HepG2 (cell line): ENCODE results near the gene KCNQ5. TPM values are rescaled to one million over a fixed set of nuclear protein-coding genes. Genes with fewer than 3 reads are reported as not detected.

Experiments used
- ATAC-seq: fragments of 200-7000 bp; cut with Tn5 transposase; 3 replicates; pipeline ENCODE4 v1.9.1; 2020; ENCODE audit warnings: mild to moderate bottlenecking, moderate library complexity
- BruUV-seq: library from RNA; stranded (reverse); fragments of 400-500 nt; replicated peaks from 2 replicates; lab custom pipeline; 2021; lab: Mats Ljungman, UMichigan
- CTCF ChIA-PET: fragments of 300-600 bp; formaldehyde crosslinking; extraction: SDS; loops from one replicate; lab custom pipeline; 2021; ENCODE audit warnings: low total read pairs, inconsistent platforms, low intra/inter-chr PET ratio; lab: Yijun Ruan, JAX
- POLR2A ChIA-PET: fragments of 350-600 bp; sonication (Branson Sonifier 250); formaldehyde crosslinking; loops from one replicate; lab custom pipeline; 2020; ENCODE audit warnings: antibody characterized with exemption, inconsistent platforms; lab: Yijun Ruan, JAX
- DNase-seq: peaks from one replicate; pipeline ENCODE4 v3.0.0-alpha.2; 2015; ENCODE audit warnings: low spot score
- FAIRE-seq: peaks from 3 replicates; lab custom pipeline; 2011; peaks lifted over from hg19 to GRCh38; lab: Jason Lieb, UNC
- H2AFZ ChIP-seq: one replicate; pipeline ENCODE4 v1.6.1; 2011; ENCODE audit warnings: low read length, inconsistent platforms
- H3K27ac ChIP-seq: fragments of 300-600 bp; 3 replicates; pipeline ENCODE4 v1.8.0; 2011; ENCODE audit warnings: mixed run types, mild to moderate bottlenecking, mixed read lengths, low read length, inconsistent platforms; ENCODE audit not compliant: insufficient read depth; ENCODE audit errors: extremely low read length
- H3K27me3 ChIP-seq, 2 experiments: fragments of 200-600 bp in 1 of 2; 2 replicates in 1 of 2; 3 replicates in 1 of 2; pipeline versions ENCODE4 v1.6.0 to v1.8.0; 2011; ENCODE audit warnings: low read length in 2 of 2, mild to moderate bottlenecking in 2 of 2, moderate library complexity in 2 of 2, inconsistent platforms in 1 of 2; ENCODE audit not compliant: insufficient read depth in 2 of 2, control insufficient read depth in 1 of 2
- H3K36me3 ChIP-seq, 2 experiments: fragments of 200-600 bp in 1 of 2; replicated peaks in 1 of 2; 2 replicates in 1 of 2; 3 replicates in 1 of 2; pipeline versions ENCODE4 v1.5.1 to v1.8.0; 2011; ENCODE audit warnings: low read length in 2 of 2, inconsistent platforms in 1 of 2; ENCODE audit not compliant: insufficient read depth in 2 of 2, control insufficient read depth in 1 of 2
- H3K4me1 ChIP-seq: 2 replicates; pipeline ENCODE4 v1.5.1; 2012; ENCODE audit warnings: low read length, inconsistent platforms; ENCODE audit not compliant: insufficient read depth
- H3K4me2 ChIP-seq: 2 replicates; pipeline ENCODE4 v1.6.0; 2011; ENCODE audit warnings: low read depth, low read length, inconsistent platforms
- H3K4me3 ChIP-seq, 3 experiments: fragments of 200-600 bp in 1 of 3; sonication (generic), shearing (Covaris generic) in 1 of 3; replicated peaks in 1 of 3; 2 replicates each; pipeline ENCODE4 v1.5.1; 2011 to 2016; ENCODE audit warnings: low read length in 3 of 3, inconsistent platforms in 2 of 3, low read depth in 2 of 3, mild to moderate bottlenecking in 2 of 3, control low read depth in 1 of 3, mixed read lengths in 1 of 3; ENCODE audit not compliant: insufficient read depth in 1 of 3
- H3K79me2 ChIP-seq: one replicate; pipeline ENCODE4 v1.6.1; 2011; ENCODE audit warnings: low read length, inconsistent platforms; ENCODE audit not compliant: insufficient read depth
- H3K9ac ChIP-seq: 2 replicates; pipeline ENCODE4 v1.6.0; 2011; ENCODE audit warnings: mild to moderate bottlenecking, low read depth, low read length, inconsistent platforms; ENCODE audit not compliant: insufficient read depth
- H3K9me3 ChIP-seq: 2 replicates; pipeline ENCODE4 v1.5.1; 2012; ENCODE audit warnings: mild to moderate bottlenecking, low read length
- H4K20me1 ChIP-seq: 2 replicates; pipeline ENCODE4 v1.6.0; 2011; ENCODE audit warnings: inconsistent platforms, mild to moderate bottlenecking, low read length, moderate library complexity; ENCODE audit not compliant: insufficient read depth
- CREB1 ChIP-seq, 2 experiments: fragments of 450-650 bp in 1 of 2; IDR thresholded peaks; 2 replicates each; pipeline ENCODE4 v1.6.1; 2016 to 2017; ENCODE audit warnings: control low read depth in 1 of 2, mild to moderate bottlenecking in 1 of 2, missing compliant biosample characterization in 1 of 2, missing genetic modification characterization in 1 of 2
- KAT2B ChIP-seq: fragments of 150-350 bp; IDR thresholded peaks from 2 replicates; pipeline ENCODE4 v1.6.1; 2014; ENCODE audit warnings: low read depth, low read length, borderline replicate concordance
- RFX5 ChIP-seq: IDR thresholded peaks from 2 replicates; pipeline ENCODE4 v1.6.1; 2011; ENCODE audit warnings: low read depth, low read length, improper control_type of control experiment
- ZBTB1 ChIP-seq: sonication (generic); formaldehyde crosslinking; IDR thresholded peaks from 2 replicates; pipeline ENCODE4 v1.4.0; 2020; ENCODE audit warnings: missing genetic modification reagents, borderline replicate concordance
- ZFP36L2 ChIP-seq: sonication (generic); formaldehyde crosslinking; IDR thresholded peaks from 2 replicates; pipeline ENCODE4 v1.4.0; 2020; ENCODE audit warnings: missing genetic modification reagents
- ZNF331 ChIP-seq: sonication (generic); formaldehyde crosslinking; IDR thresholded peaks from 2 replicates; pipeline ENCODE4 v1.4.0; 2020; ENCODE audit warnings: missing genetic modification reagents
- whole genome bisulfite sequencing: methylation state at CpG from one replicate; pipeline ENCODE4 v1.1.6; 2017; ENCODE audit warnings: low lambda C conversion rate; 5-methylcytosine and 5-hydroxymethylcytosine counted together
- in situ Hi-C: cut with HindIII; loops from 2 replicates; pipeline ENCODE4 v1.10.0; 2017; ENCODE audit warnings: low pct_unique_long_range_greater_than_20kb; ENCODE audit not compliant: extremely low pct_ligation_motif_present
- intact Hi-C: fragments of 100-400 bp; cut with micrococcal nuclease; formaldehyde crosslinking; loops from one replicate; pipeline ENCODE4 v1.10.0; 2022; ENCODE audit not compliant: unreplicated experiment
- polyA plus RNA-seq, 8 experiments: library from polyadenylated mRNA; depleted of rRNA in 3 of 8; stranded (reverse) in 7 of 8; unstranded in 1 of 8; fragments of >200 nt; fragmentation: Illumina TruSeq in 4 of 8; extraction: Trizol in 4 of 8; gene quantifications; 2 replicates each; pipeline versions ENCODE4 v1.2.1 to v1.2.3, GENCODE V29; 2011 to 2016; ENCODE audit warnings: low read depth in 4 of 8, missing spikeins in 1 of 8, mixed read lengths in 1 of 8; ENCODE audit not compliant: insufficient read depth in 1 of 8
- total RNA-seq, 5 experiments: library from RNA; depleted of rRNA; stranded (reverse); fragments of >200 nt; fragmentation: Illumina TruSeq; extraction: Trizol; gene quantifications; 2 replicates each; pipeline ENCODE4 v1.2.3, GENCODE V29; 2016; ENCODE audit warnings: low read depth in 1 of 5
- TF ChIP-seq, protein P1 (sequence below): sonication (generic); formaldehyde crosslinking; IDR thresholded peaks from 2 replicates; pipeline ENCODE4 v1.5.0; 2020; ENCODE audit warnings: mild to moderate bottlenecking, missing genetic modification reagents

Gene KCNQ5
- total and polyA plus RNA-seq, 2 of the 13 experiments (the other 11 are each of a cell fraction or from before 2014, with no cell fraction given): 0.04 TPM; not detected in 1

DNA sequence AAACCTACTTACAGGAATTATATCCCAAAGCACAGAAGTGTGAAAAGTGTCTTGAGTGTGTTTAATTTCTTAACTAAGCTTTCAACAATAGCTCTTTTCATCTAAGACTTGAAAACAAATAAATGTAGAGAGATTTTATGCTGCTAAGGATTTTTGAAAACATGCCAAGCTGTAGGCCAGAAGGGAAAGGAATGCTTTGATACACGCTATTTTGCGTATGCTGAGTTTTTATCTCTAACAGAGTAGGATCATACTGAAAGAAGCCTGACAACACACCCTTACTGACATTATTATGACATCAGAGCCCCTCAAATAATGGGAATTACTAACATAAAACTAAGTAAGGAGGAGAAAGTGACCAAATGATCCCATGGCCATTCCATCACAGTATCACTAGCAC, 338.0 kb downstream of the KCNQ5 start:
- POLR2A ChIA-PET: no interaction called here
- Histone ChIP-seq H3K9ac (no peak overlapping the region), H3K4me2 (no peak overlapping the region), H3K4me3 (no peak overlapping the region), H3K27ac (no peak overlapping the region)
- WGBS: 10% methylated on average over 2 of the region's 2 CpGs
- no peak for ATAC-seq
- no peak for TF ChIP-seq KAT2B
- TF ChIP-seq RFX5: no peak
- TF ChIP-seq ZNF331: no peak
- TF ChIP-seq, protein P1, sequence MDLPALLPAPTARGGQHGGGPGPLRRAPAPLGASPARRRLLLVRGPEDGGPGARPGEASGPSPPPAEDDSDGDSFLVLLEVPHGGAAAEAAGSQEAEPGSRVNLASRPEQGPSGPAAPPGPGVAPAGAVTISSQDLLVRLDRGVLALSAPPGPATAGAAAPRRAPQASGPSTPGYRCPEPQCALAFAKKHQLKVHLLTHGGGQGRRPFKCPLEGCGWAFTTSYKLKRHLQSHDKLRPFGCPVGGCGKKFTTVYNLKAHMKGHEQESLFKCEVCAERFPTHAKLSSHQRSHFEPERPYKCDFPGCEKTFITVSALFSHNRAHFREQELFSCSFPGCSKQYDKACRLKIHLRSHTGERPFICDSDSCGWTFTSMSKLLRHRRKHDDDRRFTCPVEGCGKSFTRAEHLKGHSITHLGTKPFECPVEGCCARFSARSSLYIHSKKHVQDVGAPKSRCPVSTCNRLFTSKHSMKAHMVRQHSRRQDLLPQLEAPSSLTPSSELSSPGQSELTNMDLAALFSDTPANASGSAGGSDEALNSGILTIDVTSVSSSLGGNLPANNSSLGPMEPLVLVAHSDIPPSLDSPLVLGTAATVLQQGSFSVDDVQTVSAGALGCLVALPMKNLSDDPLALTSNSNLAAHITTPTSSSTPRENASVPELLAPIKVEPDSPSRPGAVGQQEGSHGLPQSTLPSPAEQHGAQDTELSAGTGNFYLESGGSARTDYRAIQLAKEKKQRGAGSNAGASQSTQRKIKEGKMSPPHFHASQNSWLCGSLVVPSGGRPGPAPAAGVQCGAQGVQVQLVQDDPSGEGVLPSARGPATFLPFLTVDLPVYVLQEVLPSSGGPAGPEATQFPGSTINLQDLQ (CRISPR knock-in tag): no peak
- TF ChIP-seq ZFP36L2 (CRISPR knock-in tag): no peak
- 0 out of 2 replicates have a peak, but pooled peaks have one; percentile 8 for TF ChIP-seq CREB1 (IDR thresholded peaks at IDR 0.05)
- TF ChIP-seq CREB1 (CRISPR knock-in tag; IDR thresholded peaks at IDR 0.05): no peak
- TF ChIP-seq ZBTB1 (CRISPR knock-in tag): no peak
- TF ChIP-seq, all 625 proteins: peak for 1
- Histone ChIP-seq H3K79me2 (no peaks in the 10 kb centered on the region), H3K9me3 (no peaks in the 10 kb centered on the region), H2AFZ (no peak overlapping the region), H3K4me1 (no peaks in the 10 kb centered on the region), H4K20me1 (no peaks in the 10 kb centered on the region), H3K27me3 (no peaks in the 10 kb centered on the region), H3K36me3 (no peaks in the 10 kb centered on the region)
- intact Hi-C loops (no loop called here), in situ Hi-C loops (no loop called here)
- BruUV-seq: no TSS peak
- DNase-seq (no peak), FAIRE-seq (no peak)
- CTCF ChIA-PET: no interaction called here
